Astrocyte (in vitro differentiated cells and primary cell): ENCODE measurements around the gene HOGA1.

Experiments
- EZH2 ChIP-seq: IDR thresholded peaks from 2 replicates; pipeline ENCODE4 v1.6.1; 2012; ENCODE audit warnings: mild to moderate bottlenecking, low read length, inconsistent platforms; ENCODE audit not compliant: insufficient read depth
- TF ChIP-seq, protein P1 (sequence below): IDR thresholded peaks from 2 replicates; pipeline ENCODE4 v1.5.1; 2011; ENCODE audit warnings: low read depth, mild to moderate bottlenecking, inconsistent platforms, low read length, moderate library complexity; ENCODE audit not compliant: insufficient read depth

GRCh38 chr10:97618285-97618684 lies 34.1 kb downstream of the HOGA1 start:
- TF ChIP-seq, protein P1, sequence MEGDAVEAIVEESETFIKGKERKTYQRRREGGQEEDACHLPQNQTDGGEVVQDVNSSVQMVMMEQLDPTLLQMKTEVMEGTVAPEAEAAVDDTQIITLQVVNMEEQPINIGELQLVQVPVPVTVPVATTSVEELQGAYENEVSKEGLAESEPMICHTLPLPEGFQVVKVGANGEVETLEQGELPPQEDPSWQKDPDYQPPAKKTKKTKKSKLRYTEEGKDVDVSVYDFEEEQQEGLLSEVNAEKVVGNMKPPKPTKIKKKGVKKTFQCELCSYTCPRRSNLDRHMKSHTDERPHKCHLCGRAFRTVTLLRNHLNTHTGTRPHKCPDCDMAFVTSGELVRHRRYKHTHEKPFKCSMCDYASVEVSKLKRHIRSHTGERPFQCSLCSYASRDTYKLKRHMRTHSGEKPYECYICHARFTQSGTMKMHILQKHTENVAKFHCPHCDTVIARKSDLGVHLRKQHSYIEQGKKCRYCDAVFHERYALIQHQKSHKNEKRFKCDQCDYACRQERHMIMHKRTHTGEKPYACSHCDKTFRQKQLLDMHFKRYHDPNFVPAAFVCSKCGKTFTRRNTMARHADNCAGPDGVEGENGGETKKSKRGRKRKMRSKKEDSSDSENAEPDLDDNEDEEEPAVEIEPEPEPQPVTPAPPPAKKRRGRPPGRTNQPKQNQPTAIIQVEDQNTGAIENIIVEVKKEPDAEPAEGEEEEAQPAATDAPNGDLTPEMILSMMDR, result no peak
- TF ChIP-seq EZH2, result no peak
